ENCODE measurements around the gene PAQR4.

PAQR4 gene

GRCh38 chr16:2964475-2965336 is 4.4 kb upstream of the PAQR4 start:
- no peak for DNase-seq (ENCODE audit: low read depth in 2 of 2, low spot score in 1 of 2)

GRCh38 chr16:2966043-2966807 is 2.9 kb upstream of the PAQR4 start:
- DNase-seq (ENCODE audit: low read depth in 2 of 2, low spot score in 1 of 2): no peak

- no peak for DNase-seq (ENCODE audit: low read depth in 2 of 2, low spot score in 1 of 2)
These were observed 2.3 kb upstream of the PAQR4 start for GRCh38 chr16:2966808-2967191.

GRCh38 chr16:2967211-2967631 is 1.9 kb upstream of the PAQR4 start:
- DNase-seq (ENCODE audit: low read depth in 2 of 2, low spot score in 1 of 2): no peak

- DNase-seq (ENCODE audit: low read depth in 2 of 2, low spot score in 1 of 2): no peak
These were observed 1.4 kb upstream of the PAQR4 start for GRCh38 chr16:2967721-2968161.

GRCh38 chr16:2968368-2968737 is 795 bp upstream of the PAQR4 start:
- no peak for DNase-seq (ENCODE audit: low read depth in 2 of 2, low spot score in 1 of 2)

GRCh38 chr16:2969545-2970521 is 685 bp downstream of the PAQR4 start:
- DNase-seq (ENCODE audit: low read depth in 2 of 2, low spot score in 1 of 2): peak in 1 of 2 donors; percentile 31

GRCh38 chr16:2970563-2970962 is 1.4 kb downstream of the PAQR4 start:
- DNase-seq (ENCODE audit: low read depth in 2 of 2, low spot score in 1 of 2): no peak

- no peak for DNase-seq (ENCODE audit: low read depth in 2 of 2, low spot score in 1 of 2)
These were observed 2.2 kb downstream of the PAQR4 start for GRCh38 chr16:2971134-2971984.

GRCh38 chr16:2971985-2972784 is 3.0 kb downstream of the PAQR4 start:
- no peak for DNase-seq (ENCODE audit: low read depth in 2 of 2, low spot score in 1 of 2)

- no peak for DNase-seq (ENCODE audit: low read depth in 2 of 2, low spot score in 1 of 2)
These were observed 3.9 kb downstream of the PAQR4 start for GRCh38 chr16:2973093-2973492.

- DNase-seq (ENCODE audit: low read depth in 2 of 2, low spot score in 1 of 2): no peak
These were observed 4.6 kb downstream of the PAQR4 start for GRCh38 chr16:2973605-2974318.

GRCh38 chr16:2974319-2975056 is 5.3 kb downstream of the PAQR4 start:
- DNase-seq (ENCODE audit: low read depth in 2 of 2, low spot score in 1 of 2): no peak

- no peak for DNase-seq (ENCODE audit: low read depth in 2 of 2, low spot score in 1 of 2)
These were observed 6.1 kb downstream of the PAQR4 start for GRCh38 chr16:2975161-2975795.

GRCh38 chr16:2976201-2976600 is 7.1 kb downstream of the PAQR4 start:
- DNase-seq (ENCODE audit: low read depth in 2 of 2, low spot score in 1 of 2): no peak

- DNase-seq (ENCODE audit: low read depth in 2 of 2, low spot score in 1 of 2): no peak
These were observed 7.5 kb downstream of the PAQR4 start for GRCh38 chr16:2976673-2977072.

GRCh38 chr16:2977440-2977839 is 8.3 kb downstream of the PAQR4 start:
- DNase-seq (ENCODE audit: low read depth in 2 of 2, low spot score in 1 of 2): no peak

Measured in stimulated activated CD8-positive, alpha-beta memory T cell treated with anti-CD3 and anti-CD28 coated beads, Interleukin-4, amount 100 ng/mL, for 1 hour (primary cell).